Endothelial cell of umbilical vein (primary cell): ENCODE measurements around the gene SPTBN4. TPM values are rescaled to one million over a fixed set of nuclear protein-coding genes. Genes with fewer than 3 reads are reported as not detected.

Experiments
- BruUV-seq: library from RNA; stranded (reverse); fragments of 400-500 nt; replicated peaks from 2 replicates; lab custom pipeline; 2021; lab: Mats Ljungman, UMichigan
- CTCF ChIA-PET: fragments of 300-600, 350-600 bp; sonication (Branson Sonifier 250); formaldehyde crosslinking; loops from one replicate; lab custom pipeline; 2021; ENCODE audit warnings: antibody characterized with exemption, inconsistent platforms; lab: Charles Lee
- POLR2A ChIA-PET: fragments of 300-600, 350-600 bp; sonication (Branson Sonifier 250); formaldehyde crosslinking; loops from one replicate; lab custom pipeline; 2021; ENCODE audit warnings: antibody characterized with exemption, inconsistent platforms; lab: Charles Lee
- DNase-seq: peaks from one replicate; pipeline ENCODE4 v3.0.0-alpha.2; 2011; ENCODE audit warnings: low read depth, low spot score
- FAIRE-seq: peaks from 2 replicates; lab custom pipeline; 2011; peaks lifted over from hg19 to GRCh38; lab: Jason Lieb, UNC
- H2AFZ ChIP-seq: 2 replicates; pipeline ENCODE4 v1.6.0; 2012; ENCODE audit warnings: low read depth, low read length, control low read depth, inconsistent platforms
- H3K27ac ChIP-seq: 2 replicates; pipeline ENCODE4 v1.5.1; 2011; ENCODE audit warnings: low read depth, mild to moderate bottlenecking, control low read depth, low read length, moderate library complexity; ENCODE audit not compliant: insufficient read depth
- H3K27me3 ChIP-seq, 2 experiments: 2 replicates each; pipeline versions ENCODE4 v1.6.0 to v1.6.1; 2011; ENCODE audit warnings: low read length in 2 of 2, mixed read lengths in 1 of 2; ENCODE audit not compliant: control insufficient read depth in 2 of 2, insufficient read depth in 2 of 2
- H3K36me3 ChIP-seq, 2 experiments: 2 replicates in 1 of 2; 3 replicates in 1 of 2; pipeline ENCODE4 v1.5.1; 2011; ENCODE audit warnings: low read length in 2 of 2, mild to moderate bottlenecking in 1 of 2, moderate library complexity in 1 of 2; ENCODE audit not compliant: control insufficient read depth in 2 of 2, insufficient read depth in 2 of 2; ENCODE audit errors: extremely low read depth in 1 of 2
- H3K4me1 ChIP-seq: 3 replicates; pipeline ENCODE4 v1.5.1; 2011; ENCODE audit warnings: mild to moderate bottlenecking, low read length; ENCODE audit not compliant: control insufficient read depth, insufficient read depth; ENCODE audit errors: extremely low read depth
- H3K4me2 ChIP-seq: 2 replicates; pipeline ENCODE4 v1.6.1; 2011; ENCODE audit warnings: low read length, control low read depth, mixed read lengths; ENCODE audit not compliant: insufficient read depth
- H3K4me3 ChIP-seq, 3 experiments: fragments of 200-600 bp in 1 of 3; sonication (generic), shearing (Covaris generic) in 1 of 3; replicated peaks in 1 of 3; 2 replicates each; pipeline ENCODE4 v1.5.1; 2011 to 2016; ENCODE audit warnings: control low read depth in 3 of 3, low read length in 3 of 3, mild to moderate bottlenecking in 2 of 3, inconsistent platforms in 1 of 3, low read depth in 1 of 3, moderate library complexity in 1 of 3; ENCODE audit not compliant: insufficient read depth in 1 of 3
- H3K79me2 ChIP-seq: 2 replicates; pipeline ENCODE4 v1.6.0; 2012; ENCODE audit warnings: low read length, inconsistent platforms; ENCODE audit not compliant: control insufficient read depth, insufficient read depth
- H3K9ac ChIP-seq: replicated peaks from 2 replicates; pipeline ENCODE3; 2011; ENCODE audit warnings: low read length, control low read depth; ENCODE audit not compliant: insufficient read depth; ENCODE audit errors: extremely low read depth
- H3K9me1 ChIP-seq: replicated peaks from 3 replicates; pipeline ENCODE4 v1.6.0; 2011; ENCODE audit warnings: mild to moderate bottlenecking, low read length; ENCODE audit not compliant: control insufficient read depth, insufficient read depth; ENCODE audit errors: extremely low read depth
- H3K9me3 ChIP-seq: replicated peaks from 2 replicates; pipeline ENCODE4 v1.5.1; 2012; ENCODE audit warnings: low read length, inconsistent platforms; ENCODE audit not compliant: control insufficient read depth, insufficient read depth
- H4K20me1 ChIP-seq: replicated peaks from 2 replicates; pipeline ENCODE3; 2011; ENCODE audit warnings: mild to moderate bottlenecking, low read length; ENCODE audit not compliant: control insufficient read depth, insufficient read depth; ENCODE audit errors: extremely low read depth
- EZH2 ChIP-seq: IDR thresholded peaks from 2 replicates; pipeline ENCODE4 v1.6.1; 2012; ENCODE audit warnings: borderline replicate concordance, low read depth, mild to moderate bottlenecking, moderate library complexity, low read length, inconsistent platforms; ENCODE audit not compliant: severe bottlenecking
- FOS ChIP-seq: IDR thresholded peaks from 2 replicates; pipeline ENCODE4 v1.6.1; 2011; ENCODE audit warnings: mild to moderate bottlenecking, low read length, moderate library complexity, borderline replicate concordance; ENCODE audit not compliant: insufficient read depth
- GATA2 ChIP-seq: IDR thresholded peaks from 2 replicates; pipeline ENCODE4 v1.7.0; 2011; ENCODE audit warnings: low read depth, mild to moderate bottlenecking, moderate library complexity, mixed read lengths, low read length; ENCODE audit not compliant: insufficient read length, insufficient read depth
- JUN ChIP-seq: IDR thresholded peaks from 2 replicates; pipeline ENCODE4 v1.6.1; 2011; ENCODE audit warnings: borderline replicate concordance, low read depth; ENCODE audit not compliant: insufficient read length, insufficient read depth
- MYC ChIP-seq: IDR thresholded peaks from one replicate; pipeline ENCODE4 v1.6.1; 2011; ENCODE audit warnings: mild to moderate bottlenecking, low read depth, low read length
- POLR2A ChIP-seq: IDR thresholded peaks from 2 replicates; pipeline ENCODE4 v1.6.1; 2012; ENCODE audit warnings: low read depth, mild to moderate bottlenecking, control low read depth, low read length
- POLR2AphosphoS5 ChIP-seq: IDR thresholded peaks from 2 replicates; pipeline ENCODE4 v1.6.1; 2012; ENCODE audit warnings: low read depth, mild to moderate bottlenecking, control low read depth, low read length, moderate library complexity; ENCODE audit not compliant: insufficient read depth
- dilution Hi-C: fragments of 300-500 bp; cut with MboI; formaldehyde crosslinking; loops from one replicate; pipeline ENCODE4 v1.15.0; 2019; ENCODE audit warnings: low sequenced_read_pairs; ENCODE audit not compliant: extremely low pct_ligation_motif_present
- intact Hi-C: fragments of 100-400 bp; cut with micrococcal nuclease; formaldehyde crosslinking; loops from one replicate; pipeline ENCODE4 v1.10.0; 2022
- polyA plus RNA-seq, 4 experiments: library from polyadenylated mRNA; depleted of rRNA in 3 of 4; stranded (reverse) in 3 of 4; unstranded in 1 of 4; fragments of >200 nt; gene quantifications; 2 replicates each; pipeline versions ENCODE4 v1.2.1 to v1.2.3, GENCODE V29; 2011 to 2012; ENCODE audit warnings: missing spikeins in 1 of 4
- total RNA-seq: library from RNA; stranded (reverse); gene quantifications from 2 replicates; pipeline ENCODE4 v1.2.3, GENCODE V29; 2021
- TF ChIP-seq, protein P1 (sequence below): IDR thresholded peaks from 2 replicates; pipeline ENCODE4 v1.6.1; 2011; ENCODE audit not compliant: insufficient read depth, insufficient read length
- TF ChIP-seq, protein P2 (sequence below), 2 donors: IDR thresholded peaks; 1 replicate in 1 of 2; 2 replicates in 1 of 2; pipeline ENCODE4 v1.5.1; 2011; ENCODE audit warnings: low read length in 2 of 2, mild to moderate bottlenecking in 2 of 2, moderate library complexity in 2 of 2, control low read depth in 1 of 2, inconsistent platforms in 1 of 2, low read depth in 1 of 2; ENCODE audit not compliant: insufficient read depth in 1 of 2; ENCODE audit errors: extremely low read depth in 1 of 2

SPTBN4 gene
- total and polyA plus RNA-seq, 2 donors (not counting 3 experiments of a cell fraction or from before 2014, with no cell fraction given): 0.33 TPM; not detected in 1

DNA sequence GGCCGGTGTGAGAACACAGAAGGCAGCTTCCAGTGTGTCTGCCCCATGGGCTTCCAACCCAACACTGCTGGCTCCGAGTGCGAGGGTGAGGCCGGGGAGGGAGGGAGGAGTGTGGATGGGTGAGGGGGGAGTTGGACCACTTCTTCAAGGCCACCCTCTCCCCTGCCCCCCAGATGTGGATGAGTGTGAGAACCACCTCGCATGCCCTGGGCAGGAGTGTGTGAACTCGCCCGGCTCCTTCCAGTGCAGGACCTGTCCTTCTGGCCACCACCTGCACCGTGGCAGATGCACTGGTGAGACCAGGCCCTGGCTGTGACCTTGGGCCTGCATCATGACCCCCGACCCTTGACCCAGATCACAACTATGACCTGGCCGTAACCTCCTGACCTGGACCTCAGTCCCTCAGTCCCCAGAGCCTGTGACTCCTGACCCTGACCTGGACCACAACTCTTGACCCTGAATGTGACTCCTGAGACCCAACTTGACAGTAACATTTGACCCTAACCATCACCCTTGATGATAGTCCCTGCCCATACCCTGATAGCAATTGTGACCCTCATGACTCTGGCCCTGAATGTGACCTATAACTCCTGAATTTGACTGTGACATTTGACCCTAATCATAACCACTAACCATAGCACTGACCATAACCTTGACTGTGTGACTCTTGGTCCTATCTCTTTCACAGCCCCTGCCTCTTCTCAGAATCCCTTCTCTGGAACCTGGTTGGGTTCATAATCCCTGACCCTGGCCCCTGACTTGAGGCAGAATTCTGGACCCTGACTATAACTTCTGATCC lies 145.3 kb downstream of the SPTBN4 start:
- Histone ChIP-seq H2AFZ (no peak overlapping the region), H3K9me3 (no peaks in the 10 kb centered on the region), H3K27ac (no peak overlapping the region), H3K9ac (no peak overlapping the region), H3K4me3 (no peak overlapping the region), H3K79me2 (no peaks in the 10 kb centered on the region), H3K4me1 (peaks cover 24% of the 10 kb centered on the region), H3K4me2 (no peak overlapping the region), H3K9me1 (no peaks in the 10 kb centered on the region), H3K36me3 (no peaks in the 10 kb centered on the region), H4K20me1 (no peaks in the 10 kb centered on the region), H3K27me3 (no peaks in the 10 kb centered on the region)
- TF ChIP-seq MYC (no peak), GATA2 (no peak), JUN (no peak), POLR2AphosphoS5 (no peak), EZH2 (no peak), FOS (no peak), POLR2A (no peak)
- TF ChIP-seq, protein P1, sequence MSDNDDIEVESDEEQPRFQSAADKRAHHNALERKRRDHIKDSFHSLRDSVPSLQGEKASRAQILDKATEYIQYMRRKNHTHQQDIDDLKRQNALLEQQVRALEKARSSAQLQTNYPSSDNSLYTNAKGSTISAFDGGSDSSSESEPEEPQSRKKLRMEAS: no peak
- TF ChIP-seq, protein P2, sequence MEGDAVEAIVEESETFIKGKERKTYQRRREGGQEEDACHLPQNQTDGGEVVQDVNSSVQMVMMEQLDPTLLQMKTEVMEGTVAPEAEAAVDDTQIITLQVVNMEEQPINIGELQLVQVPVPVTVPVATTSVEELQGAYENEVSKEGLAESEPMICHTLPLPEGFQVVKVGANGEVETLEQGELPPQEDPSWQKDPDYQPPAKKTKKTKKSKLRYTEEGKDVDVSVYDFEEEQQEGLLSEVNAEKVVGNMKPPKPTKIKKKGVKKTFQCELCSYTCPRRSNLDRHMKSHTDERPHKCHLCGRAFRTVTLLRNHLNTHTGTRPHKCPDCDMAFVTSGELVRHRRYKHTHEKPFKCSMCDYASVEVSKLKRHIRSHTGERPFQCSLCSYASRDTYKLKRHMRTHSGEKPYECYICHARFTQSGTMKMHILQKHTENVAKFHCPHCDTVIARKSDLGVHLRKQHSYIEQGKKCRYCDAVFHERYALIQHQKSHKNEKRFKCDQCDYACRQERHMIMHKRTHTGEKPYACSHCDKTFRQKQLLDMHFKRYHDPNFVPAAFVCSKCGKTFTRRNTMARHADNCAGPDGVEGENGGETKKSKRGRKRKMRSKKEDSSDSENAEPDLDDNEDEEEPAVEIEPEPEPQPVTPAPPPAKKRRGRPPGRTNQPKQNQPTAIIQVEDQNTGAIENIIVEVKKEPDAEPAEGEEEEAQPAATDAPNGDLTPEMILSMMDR (IDR thresholded peaks at IDR 0.05; ENCODE audit: extremely low read depth in 1 of 2, insufficient read depth in 1 of 2, low read depth in 1 of 2, low read length in 2 of 2): no peak
- no TSS peak for BruUV-seq
- POLR2A ChIA-PET: no interaction called here
- dilution Hi-C loops (no loop called here), intact Hi-C loops (no loop called here)
- FAIRE-seq (no peak), DNase-seq (no peak)
- CTCF ChIA-PET: no interaction called here
